T-helper 1 cell treated with Interleukin-12 subunit alpha and Interleukin-12 subunit beta and Interleukin-4 antibody, amounts not matched to agents 30 μg/mL and 1 μg/mL, for 36 hours (primary cell): ENCODE results near the gene OPN3.

Experiments
- H3K27ac Mint-ChIP-seq: one replicate; pipeline ENCODE4 v1.8.0; 2021; ENCODE audit warnings: mild to moderate bottlenecking, mixed read lengths
- H3K27me3 Mint-ChIP-seq: one replicate; pipeline ENCODE4 v1.8.0; 2021; ENCODE audit warnings: low read depth, mixed read lengths
- H3K36me3 Mint-ChIP-seq: one replicate; pipeline ENCODE4 v1.8.0; 2021; ENCODE audit warnings: low read depth, mixed read lengths
- H3K4me1 Mint-ChIP-seq: one replicate; pipeline ENCODE4 v1.8.0; 2021; ENCODE audit warnings: low read depth, mixed read lengths
- H3K4me3 Mint-ChIP-seq: one replicate; pipeline ENCODE4 v1.8.0; 2021; ENCODE audit warnings: mild to moderate bottlenecking, moderate library complexity, mixed read lengths
- H3K9me3 Mint-ChIP-seq: one replicate; pipeline ENCODE4 v1.8.0; 2021; ENCODE audit warnings: mixed read lengths

Gene OPN3

GRCh38 chr1:241658081-241658793 is 18.1 kb upstream of the OPN3 start:
- no peaks in the 10 kb centered on the region for H3K4me1 Mint-ChIP-seq

GRCh38 chr1:241654641-241655040 is 14.5 kb upstream of the OPN3 start:
- H3K27ac Mint-ChIP-seq = no peak overlapping the region

More at GRCh38 chr1:241658081-241658793, 18.1 kb upstream of the OPN3 start:
- no peaks in the 10 kb centered on the region for H3K27me3 Mint-ChIP-seq
- no peaks in the 10 kb centered on the region for H3K36me3 Mint-ChIP-seq
- H3K27ac Mint-ChIP-seq = no peak overlapping the region
- H3K9me3 Mint-ChIP-seq = no peaks in the 10 kb centered on the region
- H3K4me3 Mint-ChIP-seq = no peak overlapping the region

GRCh38 chr1:241654019-241654418 is 13.8 kb upstream of the OPN3 start:
- Mint-ChIP-seq H3K9me3 (no peaks in the 10 kb centered on the region), H3K27me3 (peaks cover 8% of the 10 kb centered on the region), H3K4me1 (no peaks in the 10 kb centered on the region), H3K4me3 (no peak overlapping the region), H3K27ac (no peak overlapping the region), H3K36me3 (no peaks in the 10 kb centered on the region)

More at GRCh38 chr1:241654641-241655040, 14.5 kb upstream of the OPN3 start:
- H3K27me3 Mint-ChIP-seq = peaks cover 8% of the 10 kb centered on the region
- no peaks in the 10 kb centered on the region for H3K4me1 Mint-ChIP-seq
- no peaks in the 10 kb centered on the region for H3K36me3 Mint-ChIP-seq
- no peak overlapping the region for H3K4me3 Mint-ChIP-seq
- no peaks in the 10 kb centered on the region for H3K9me3 Mint-ChIP-seq

GRCh38 chr1:241652012-241652411 is 11.8 kb upstream of the OPN3 start, which contains the start of gene WDR64:
Gene WDR64, plus strand, starts transcription at chr1:241652281. Its CDS starts 204 bp downstream, at chr1:241652485.
- H3K36me3 Mint-ChIP-seq = no peaks in the 10 kb centered on the region
- no peak within 1 kb of the TSS for H3K27ac Mint-ChIP-seq
- H3K4me1 Mint-ChIP-seq = no peaks in the 10 kb centered on the region
- H3K27me3 Mint-ChIP-seq = peaks cover 8% of the 10 kb centered on the region
- no peak within 1 kb of the TSS for H3K4me3 Mint-ChIP-seq
- H3K9me3 Mint-ChIP-seq = no peaks in the 10 kb centered on the region

- Mint-ChIP-seq H3K36me3 (no peaks in the 10 kb centered on the region), H3K9me3 (peaks cover 3% of the 10 kb centered on the region), H3K4me3 (no peak overlapping the region), H3K27me3 (peaks cover 8% of the 10 kb centered on the region), H3K4me1 (peaks cover 3% of the 10 kb centered on the region), H3K27ac (no peak overlapping the region)
These were observed 8.0 kb upstream of the OPN3 start for GRCh38 chr1:241648159-241648558.

GRCh38 chr1:241647658-241648057 is 7.5 kb upstream of the OPN3 start:
- Mint-ChIP-seq H3K4me1 (peaks cover 3% of the 10 kb centered on the region), H3K36me3 (no peaks in the 10 kb centered on the region), H3K4me3 (no peak overlapping the region), H3K27me3 (peaks cover 8% of the 10 kb centered on the region), H3K9me3 (peaks cover 4% of the 10 kb centered on the region), H3K27ac (no peak overlapping the region)

GRCh38 chr1:241646201-241646600 is 6.0 kb upstream of the OPN3 start:
- no peaks in the 10 kb centered on the region for H3K36me3 Mint-ChIP-seq

GRCh38 chr1:241645199-241645598 is 5.0 kb upstream of the OPN3 start:
- H3K4me3 Mint-ChIP-seq = no peak overlapping the region
- peaks cover 7% of the 10 kb centered on the region for H3K9me3 Mint-ChIP-seq
- no peaks in the 10 kb centered on the region for H3K36me3 Mint-ChIP-seq
- peaks cover 4% of the 10 kb centered on the region for H3K27me3 Mint-ChIP-seq
- no peak overlapping the region for H3K27ac Mint-ChIP-seq
- H3K4me1 Mint-ChIP-seq = peaks cover 6% of the 10 kb centered on the region

More at GRCh38 chr1:241646201-241646600, 6.0 kb upstream of the OPN3 start:
- Mint-ChIP-seq H3K4me1 (peaks cover 3% of the 10 kb centered on the region), H3K27ac (no peak overlapping the region), H3K4me3 (no peak overlapping the region), H3K27me3 (peaks cover 8% of the 10 kb centered on the region), H3K9me3 (peaks cover 7% of the 10 kb centered on the region)

- Mint-ChIP-seq H3K27ac (no peak overlapping the region), H3K9me3 (peaks cover 7% of the 10 kb centered on the region), H3K4me3 (no peak overlapping the region), H3K4me1 (peaks cover 7% of the 10 kb centered on the region), H3K36me3 (no peaks in the 10 kb centered on the region), H3K27me3 (no peaks in the 10 kb centered on the region)
These were observed 4.1 kb upstream of the OPN3 start for GRCh38 chr1:241644259-241644658.

GRCh38 chr1:241642593-241642944 is 2.4 kb upstream of the OPN3 start:
- peaks cover 7% of the 10 kb centered on the region for H3K9me3 Mint-ChIP-seq
- no peaks in the 10 kb centered on the region for H3K27me3 Mint-ChIP-seq
- H3K4me3 Mint-ChIP-seq = no peak overlapping the region
- H3K36me3 Mint-ChIP-seq = peaks cover 5% of the 10 kb centered on the region
- H3K4me1 Mint-ChIP-seq = peaks cover 21% of the 10 kb centered on the region
- H3K27ac Mint-ChIP-seq = no peak overlapping the region

- H3K9me3 Mint-ChIP-seq = peaks cover 7% of the 10 kb centered on the region
- no peak overlapping the region for H3K27ac Mint-ChIP-seq
- H3K27me3 Mint-ChIP-seq = no peaks in the 10 kb centered on the region
- no peak overlapping the region for H3K4me3 Mint-ChIP-seq
- peaks cover 5% of the 10 kb centered on the region for H3K36me3 Mint-ChIP-seq
- H3K4me1 Mint-ChIP-seq = peaks cover 25% of the 10 kb centered on the region
These were observed 1.8 kb upstream of the OPN3 start for GRCh38 chr1:241641773-241642592.

- Mint-ChIP-seq H3K9me3 (peaks cover 7% of the 10 kb centered on the region), H3K27ac (peak overlapping the region; percentile 85), H3K4me1 (peaks cover 27% of the 10 kb centered on the region), H3K27me3 (no peaks in the 10 kb centered on the region), H3K36me3 (peaks cover 5% of the 10 kb centered on the region), H3K4me3 (peak overlapping the region; percentile 81)
These were observed 876 bp upstream of the OPN3 start for GRCh38 chr1:241640867-241641622.

- Mint-ChIP-seq H3K9me3 (peaks cover 7% of the 10 kb centered on the region), H3K4me1 (peaks cover 27% of the 10 kb centered on the region), H3K27ac (peak overlapping the region; percentile 89), H3K4me3 (peak overlapping the region; percentile 82), H3K27me3 (no peaks in the 10 kb centered on the region), H3K36me3 (peaks cover 14% of the 10 kb centered on the region)
These were observed 483 bp downstream of the OPN3 start for GRCh38 chr1:241639623-241640148.

- Mint-ChIP-seq H3K36me3 (peaks cover 14% of the 10 kb centered on the region), H3K4me1 (peaks cover 27% of the 10 kb centered on the region), H3K27ac (peak overlapping the region; percentile 89), H3K4me3 (peak overlapping the region; percentile 82), H3K9me3 (peaks cover 7% of the 10 kb centered on the region), H3K27me3 (no peaks in the 10 kb centered on the region)
These were observed 1.1 kb downstream of the OPN3 start for GRCh38 chr1:241638909-241639622.
